NB4 (cell line): ENCODE results near the gene CDH4.

Experiments used
- CTCF ChIP-seq: IDR thresholded peaks from one replicate; pipeline ENCODE4 v1.5.1; 2012; ENCODE audit warnings: low read depth, low read length
- MAX ChIP-seq: IDR thresholded peaks from 2 replicates; pipeline ENCODE4 v1.6.1; 2011; ENCODE audit warnings: low read depth, low read length
- MYC ChIP-seq: IDR thresholded peaks from 2 replicates; pipeline ENCODE4 v1.6.1; 2011; ENCODE audit warnings: low read depth, low read length
- POLR2A ChIP-seq: IDR thresholded peaks from 2 replicates; pipeline ENCODE4 v1.6.1; 2011; ENCODE audit warnings: mild to moderate bottlenecking; ENCODE audit not compliant: insufficient read length; ENCODE audit errors: extremely low read depth

GRCh38 chr20:61761453-61762166, 509.5 kb downstream of the CDH4 start:
- no peak for TF ChIP-seq POLR2A
- TF ChIP-seq CTCF, result no peak
- TF ChIP-seq MAX, result no peak
- TF ChIP-seq MYC, result no peak
